HepG2 (cell line): ENCODE data around the gene MAD2L2. TPM values are rescaled to one million over a fixed set of nuclear protein-coding genes. Genes with fewer than 3 reads are reported as not detected.

Experiments used
- ATAC-seq: fragments of 200-7000 bp; cut with Tn5 transposase; 3 replicates; pipeline ENCODE4 v1.9.1; 2020; ENCODE audit warnings: mild to moderate bottlenecking, moderate library complexity
- BruUV-seq: library from RNA; stranded (reverse); fragments of 400-500 nt; replicated peaks from 2 replicates; lab custom pipeline; 2021; lab: Mats Ljungman, UMichigan
- CTCF ChIA-PET: fragments of 300-600 bp; formaldehyde crosslinking; extraction: SDS; loops from one replicate; lab custom pipeline; 2021; ENCODE audit warnings: low total read pairs, inconsistent platforms, low intra/inter-chr PET ratio; lab: Yijun Ruan, JAX
- POLR2A ChIA-PET: fragments of 350-600 bp; sonication (Branson Sonifier 250); formaldehyde crosslinking; loops from one replicate; lab custom pipeline; 2020; ENCODE audit warnings: antibody characterized with exemption, inconsistent platforms; lab: Yijun Ruan, JAX
- DNase-seq: peaks from one replicate; pipeline ENCODE4 v3.0.0-alpha.2; 2015; ENCODE audit warnings: low spot score
- FAIRE-seq: peaks from 3 replicates; lab custom pipeline; 2011; peaks lifted over from hg19 to GRCh38; lab: Jason Lieb, UNC
- H2AFZ ChIP-seq: one replicate; pipeline ENCODE4 v1.6.1; 2011; ENCODE audit warnings: low read length, inconsistent platforms
- H3K27ac ChIP-seq: fragments of 300-600 bp; 3 replicates; pipeline ENCODE4 v1.8.0; 2011; ENCODE audit warnings: mixed run types, mild to moderate bottlenecking, mixed read lengths, low read length, inconsistent platforms; ENCODE audit not compliant: insufficient read depth; ENCODE audit errors: extremely low read length
- H3K27me3 ChIP-seq, 2 experiments: fragments of 200-600 bp in 1 of 2; 2 replicates in 1 of 2; 3 replicates in 1 of 2; pipeline versions ENCODE4 v1.6.0 to v1.8.0; 2011; ENCODE audit warnings: low read length in 2 of 2, mild to moderate bottlenecking in 2 of 2, moderate library complexity in 2 of 2, inconsistent platforms in 1 of 2; ENCODE audit not compliant: insufficient read depth in 2 of 2, control insufficient read depth in 1 of 2
- H3K36me3 ChIP-seq, 2 experiments: fragments of 200-600 bp in 1 of 2; replicated peaks in 1 of 2; 2 replicates in 1 of 2; 3 replicates in 1 of 2; pipeline versions ENCODE4 v1.5.1 to v1.8.0; 2011; ENCODE audit warnings: low read length in 2 of 2, inconsistent platforms in 1 of 2; ENCODE audit not compliant: insufficient read depth in 2 of 2, control insufficient read depth in 1 of 2
- H3K4me1 ChIP-seq: 2 replicates; pipeline ENCODE4 v1.5.1; 2012; ENCODE audit warnings: low read length, inconsistent platforms; ENCODE audit not compliant: insufficient read depth
- H3K4me2 ChIP-seq: 2 replicates; pipeline ENCODE4 v1.6.0; 2011; ENCODE audit warnings: low read depth, low read length, inconsistent platforms
- H3K4me3 ChIP-seq, 3 experiments: fragments of 200-600 bp in 1 of 3; sonication (generic), shearing (Covaris generic) in 1 of 3; replicated peaks in 1 of 3; 2 replicates each; pipeline ENCODE4 v1.5.1; 2011 to 2016; ENCODE audit warnings: low read length in 3 of 3, inconsistent platforms in 2 of 3, low read depth in 2 of 3, mild to moderate bottlenecking in 2 of 3, control low read depth in 1 of 3, mixed read lengths in 1 of 3; ENCODE audit not compliant: insufficient read depth in 1 of 3
- H3K79me2 ChIP-seq: one replicate; pipeline ENCODE4 v1.6.1; 2011; ENCODE audit warnings: low read length, inconsistent platforms; ENCODE audit not compliant: insufficient read depth
- H3K9ac ChIP-seq: 2 replicates; pipeline ENCODE4 v1.6.0; 2011; ENCODE audit warnings: mild to moderate bottlenecking, low read depth, low read length, inconsistent platforms; ENCODE audit not compliant: insufficient read depth
- H3K9me3 ChIP-seq: 2 replicates; pipeline ENCODE4 v1.5.1; 2012; ENCODE audit warnings: mild to moderate bottlenecking, low read length
- H4K20me1 ChIP-seq: 2 replicates; pipeline ENCODE4 v1.6.0; 2011; ENCODE audit warnings: inconsistent platforms, mild to moderate bottlenecking, low read length, moderate library complexity; ENCODE audit not compliant: insufficient read depth
- POGZ ChIP-seq: sonication (generic); formaldehyde crosslinking; IDR thresholded peaks from 2 replicates; pipeline ENCODE4 v1.4.0; 2020; ENCODE audit warnings: mild to moderate bottlenecking, missing genetic modification reagents
- ZNF12 ChIP-seq: sonication (generic); formaldehyde crosslinking; IDR thresholded peaks from 2 replicates; pipeline ENCODE4 v1.5.0; 2020; ENCODE audit warnings: missing genetic modification reagents
- ZSCAN29 ChIP-seq: sonication (generic); formaldehyde crosslinking; conservative IDR thresholded peaks from 2 replicates; pipeline ENCODE4 v1.4.0; 2020; ENCODE audit warnings: mild to moderate bottlenecking, missing genetic modification reagents
- WGBS: methylation state at CpG from one replicate; pipeline ENCODE4 v1.1.6; 2017; ENCODE audit warnings: low lambda C conversion rate; 5-methylcytosine and 5-hydroxymethylcytosine counted together
- in situ Hi-C: cut with HindIII; loops from 2 replicates; pipeline ENCODE4 v1.10.0; 2017; ENCODE audit warnings: low pct_unique_long_range_greater_than_20kb; ENCODE audit not compliant: extremely low pct_ligation_motif_present
- intact Hi-C: fragments of 100-400 bp; cut with micrococcal nuclease; formaldehyde crosslinking; loops from one replicate; pipeline ENCODE4 v1.10.0; 2022; ENCODE audit not compliant: unreplicated experiment
- polyA plus RNA-seq, 8 experiments: library from polyadenylated mRNA; depleted of rRNA in 3 of 8; stranded (reverse) in 7 of 8; unstranded in 1 of 8; fragments of >200 nt; fragmentation: Illumina TruSeq in 4 of 8; extraction: Trizol in 4 of 8; gene quantifications; 2 replicates each; pipeline versions ENCODE4 v1.2.1 to v1.2.3, GENCODE V29; 2011 to 2016; ENCODE audit warnings: low read depth in 4 of 8, missing spikeins in 1 of 8, mixed read lengths in 1 of 8; ENCODE audit not compliant: insufficient read depth in 1 of 8
- total RNA-seq, 5 experiments: library from RNA; depleted of rRNA; stranded (reverse); fragments of >200 nt; fragmentation: Illumina TruSeq; extraction: Trizol; gene quantifications; 2 replicates each; pipeline ENCODE4 v1.2.3, GENCODE V29; 2016; ENCODE audit warnings: low read depth in 1 of 5
- TF ChIP-seq, protein P1 (sequence below): sonication (generic); formaldehyde crosslinking; IDR thresholded peaks from 2 replicates; pipeline ENCODE4 v1.5.0; 2020; ENCODE audit warnings: mild to moderate bottlenecking, missing genetic modification reagents, moderate library complexity
- TF ChIP-seq, protein P2 (sequence below): sonication (generic); formaldehyde crosslinking; IDR thresholded peaks from 2 replicates; pipeline ENCODE4 v1.8.0; 2022; ENCODE audit warnings: mild to moderate bottlenecking, missing genetic modification reagents
- TF ChIP-seq, protein P3 (sequence below): sonication (generic); formaldehyde crosslinking; IDR thresholded peaks from 2 replicates; pipeline ENCODE4 v1.8.0; 2022; ENCODE audit warnings: mild to moderate bottlenecking, missing genetic modification reagents, moderate library complexity
- TF ChIP-seq, protein P4 (sequence below), 2 experiments: sonication (generic) in 1 of 2; formaldehyde crosslinking in 1 of 2; IDR thresholded peaks; 2 replicates each; pipeline versions ENCODE4 v1.4.0 to v1.6.1; 2018 to 2020; ENCODE audit warnings: missing genetic modification reagents in 2 of 2, borderline replicate concordance in 1 of 2, low read depth in 1 of 2, mild to moderate bottlenecking in 1 of 2, missing biosample characterization in 1 of 2

The MAD2L2 gene
- total and polyA plus RNA-seq, 2 of the 13 experiments (the other 11 are each of a cell fraction or from before 2014, with no cell fraction given) = 51.8 to 53.8 TPM

DNA sequence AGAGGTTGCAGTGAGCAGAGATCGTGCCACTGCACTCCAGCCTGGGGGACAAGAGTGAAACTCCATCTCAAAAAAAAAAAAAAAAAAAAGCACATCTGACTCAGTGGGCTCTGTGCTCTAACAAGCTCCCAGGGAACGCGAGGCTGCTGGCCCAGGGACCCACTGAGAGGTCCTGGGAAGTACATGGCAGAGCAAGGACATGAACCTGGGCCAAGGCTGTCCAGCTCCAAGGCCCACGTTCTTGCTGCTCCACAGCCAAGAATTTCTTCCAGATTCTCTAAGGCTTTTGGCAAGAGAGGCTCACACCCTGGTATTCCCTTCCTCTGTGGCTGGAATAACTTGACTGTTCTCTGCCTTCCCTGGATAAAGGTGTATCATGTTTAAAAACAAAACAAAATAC, 39.6 kb upstream of the MAD2L2 start (continued):
- TF ChIP-seq, protein P1, sequence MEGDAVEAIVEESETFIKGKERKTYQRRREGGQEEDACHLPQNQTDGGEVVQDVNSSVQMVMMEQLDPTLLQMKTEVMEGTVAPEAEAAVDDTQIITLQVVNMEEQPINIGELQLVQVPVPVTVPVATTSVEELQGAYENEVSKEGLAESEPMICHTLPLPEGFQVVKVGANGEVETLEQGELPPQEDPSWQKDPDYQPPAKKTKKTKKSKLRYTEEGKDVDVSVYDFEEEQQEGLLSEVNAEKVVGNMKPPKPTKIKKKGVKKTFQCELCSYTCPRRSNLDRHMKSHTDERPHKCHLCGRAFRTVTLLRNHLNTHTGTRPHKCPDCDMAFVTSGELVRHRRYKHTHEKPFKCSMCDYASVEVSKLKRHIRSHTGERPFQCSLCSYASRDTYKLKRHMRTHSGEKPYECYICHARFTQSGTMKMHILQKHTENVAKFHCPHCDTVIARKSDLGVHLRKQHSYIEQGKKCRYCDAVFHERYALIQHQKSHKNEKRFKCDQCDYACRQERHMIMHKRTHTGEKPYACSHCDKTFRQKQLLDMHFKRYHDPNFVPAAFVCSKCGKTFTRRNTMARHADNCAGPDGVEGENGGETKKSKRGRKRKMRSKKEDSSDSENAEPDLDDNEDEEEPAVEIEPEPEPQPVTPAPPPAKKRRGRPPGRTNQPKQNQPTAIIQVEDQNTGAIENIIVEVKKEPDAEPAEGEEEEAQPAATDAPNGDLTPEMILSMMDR (CRISPR knock-in tag) = no peak
- no peak for TF ChIP-seq POGZ
- TF ChIP-seq, protein P2, sequence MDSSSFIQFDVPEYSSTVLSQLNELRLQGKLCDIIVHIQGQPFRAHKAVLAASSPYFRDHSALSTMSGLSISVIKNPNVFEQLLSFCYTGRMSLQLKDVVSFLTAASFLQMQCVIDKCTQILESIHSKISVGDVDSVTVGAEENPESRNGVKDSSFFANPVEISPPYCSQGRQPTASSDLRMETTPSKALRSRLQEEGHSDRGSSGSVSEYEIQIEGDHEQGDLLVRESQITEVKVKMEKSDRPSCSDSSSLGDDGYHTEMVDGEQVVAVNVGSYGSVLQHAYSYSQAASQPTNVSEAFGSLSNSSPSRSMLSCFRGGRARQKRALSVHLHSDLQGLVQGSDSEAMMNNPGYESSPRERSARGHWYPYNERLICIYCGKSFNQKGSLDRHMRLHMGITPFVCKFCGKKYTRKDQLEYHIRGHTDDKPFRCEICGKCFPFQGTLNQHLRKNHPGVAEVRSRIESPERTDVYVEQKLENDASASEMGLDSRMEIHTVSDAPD (CRISPR knock-in tag) = no peak
- TF ChIP-seq, protein P3, sequence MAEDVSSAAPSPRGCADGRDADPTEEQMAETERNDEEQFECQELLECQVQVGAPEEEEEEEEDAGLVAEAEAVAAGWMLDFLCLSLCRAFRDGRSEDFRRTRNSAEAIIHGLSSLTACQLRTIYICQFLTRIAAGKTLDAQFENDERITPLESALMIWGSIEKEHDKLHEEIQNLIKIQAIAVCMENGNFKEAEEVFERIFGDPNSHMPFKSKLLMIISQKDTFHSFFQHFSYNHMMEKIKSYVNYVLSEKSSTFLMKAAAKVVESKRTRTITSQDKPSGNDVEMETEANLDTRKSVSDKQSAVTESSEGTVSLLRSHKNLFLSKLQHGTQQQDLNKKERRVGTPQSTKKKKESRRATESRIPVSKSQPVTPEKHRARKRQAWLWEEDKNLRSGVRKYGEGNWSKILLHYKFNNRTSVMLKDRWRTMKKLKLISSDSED (CRISPR knock-in tag) = no peak

DNA sequence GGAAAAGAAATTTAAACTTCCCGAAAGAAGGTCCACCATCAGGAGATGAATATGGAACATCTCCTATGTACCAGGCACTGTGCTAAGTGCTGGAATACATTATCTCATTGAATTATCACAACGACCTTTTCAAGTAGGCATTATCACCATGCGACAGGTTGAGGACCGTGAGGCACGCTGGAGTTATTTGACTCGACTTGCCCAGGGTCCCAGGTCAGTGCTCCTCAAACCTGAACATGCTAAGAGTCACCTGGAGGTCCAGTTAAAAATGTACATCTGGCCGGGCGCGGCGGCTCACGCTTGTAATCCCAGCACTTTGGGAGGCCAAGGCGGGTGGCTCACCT, 39.1 kb upstream of the MAD2L2 start:
- CTCF ChIA-PET = interaction anchor here (0.7 to 1.8 kb wide), 4 partner anchors 56 to 241 kb away, joined by 3 to 15 read pairs (median 6); partner anchors contain the start of genes DISP3 and FBXO6
- H3K4me2 ChIP-seq = peak overlapping the region; percentile 95

More for the DNA sequence above, 39.1 kb upstream of the MAD2L2 start:
- TF ChIP-seq ZSCAN29 (CRISPR knock-in tag) (0 out of 2 replicates have a peak, but pooled peaks have one; percentile 4), ZNF12 (CRISPR knock-in tag) (no peak)
- TF ChIP-seq, protein P4, sequence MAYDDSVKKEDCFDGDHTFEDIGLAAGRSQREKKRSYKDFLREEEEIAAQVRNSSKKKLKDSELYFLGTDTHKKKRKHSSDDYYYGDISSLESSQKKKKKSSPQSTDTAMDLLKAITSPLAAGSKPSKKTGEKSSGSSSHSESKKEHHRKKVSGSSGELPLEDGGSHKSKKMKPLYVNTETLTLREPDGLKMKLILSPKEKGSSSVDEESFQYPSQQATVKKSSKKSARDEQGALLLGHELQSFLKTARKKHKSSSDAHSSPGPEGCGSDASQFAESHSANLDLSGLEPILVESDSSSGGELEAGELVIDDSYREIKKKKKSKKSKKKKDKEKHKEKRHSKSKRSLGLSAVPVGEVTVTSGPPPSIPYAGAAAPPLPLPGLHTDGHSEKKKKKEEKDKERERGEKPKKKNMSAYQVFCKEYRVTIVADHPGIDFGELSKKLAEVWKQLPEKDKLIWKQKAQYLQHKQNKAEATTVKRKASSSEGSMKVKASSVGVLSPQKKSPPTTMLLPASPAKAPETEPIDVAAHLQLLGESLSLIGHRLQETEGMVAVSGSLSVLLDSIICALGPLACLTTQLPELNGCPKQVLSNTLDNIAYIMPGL (CRISPR knock-in tag; IDR thresholded peaks at IDR 0.05; ENCODE audit: borderline replicate concordance in 1 of 2, low read depth in 1 of 2) = 0 out of 4 replicates have a peak, but pooled peaks of 1 of the 2 experiments have one; percentile 0
- Histone ChIP-seq H2AFZ (no peak overlapping the region), H3K27me3 (peaks cover 8 to 40% of the 10 kb centered on the region in 2 experiments; a peak in 4 of 5 replicates), H3K36me3 (no peaks in the 10 kb centered on the region), H3K9me3 (no peaks in the 10 kb centered on the region), H3K4me3 (peak overlapping the region in 1 of 3 experiments; percentile 72; a peak in 1 of 6 replicates), H3K79me2 (no peaks in the 10 kb centered on the region), H4K20me1 (no peaks in the 10 kb centered on the region), H3K27ac (no peak overlapping the region), H3K9ac (no peak overlapping the region), H3K4me1 (peaks cover 11% of the 10 kb centered on the region)
- intact Hi-C loops = no loop called here
- in situ Hi-C loops = no loop called here
- POLR2A ChIA-PET = interaction anchor here (1.5 to 2.1 kb wide), 5 partner anchors 12 to 67 kb away, joined by 4 to 9 read pairs (median 7); partner anchors contain the start of genes AGTRAP and FBXO6
- ATAC-seq (no peak), DNase-seq (no peak), FAIRE-seq (no peak)
- WGBS = 35% methylated on average over 7 of the region's 12 CpGs
- BruUV-seq = no TSS peak
